ENCODE measurements around the gene ZNF655.
A peak's percentile ranks its signal among the peaks of the same experiment; 100 is the strongest.
"Not testable (repeated sequence)": the region's sequence is repeated elsewhere in the genome, so short reads cannot be mapped to it uniquely, and the experiment has no call there.

Gene ZNF655

DNA sequence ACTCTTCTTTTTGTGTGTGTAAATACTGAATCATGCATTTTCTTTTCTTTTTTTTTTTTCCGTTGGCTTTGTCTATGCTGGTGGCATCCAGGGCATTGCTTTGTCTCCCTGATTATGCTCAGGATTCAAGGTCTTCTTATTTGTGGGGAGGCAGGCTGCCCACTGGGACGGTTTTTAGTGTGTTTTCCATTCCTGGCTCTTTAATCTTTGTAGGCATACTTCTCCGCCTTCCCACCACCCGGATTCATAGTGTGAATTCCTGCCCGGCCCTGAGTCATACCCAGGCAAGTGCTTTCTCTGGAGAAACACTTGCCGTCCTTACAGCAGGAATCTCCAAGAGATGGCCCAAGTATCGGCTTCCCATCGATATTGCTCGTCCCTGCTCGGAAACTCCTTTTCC lies 5.2 kb downstream of the ZNF655 start:
- Mint-ChIP-seq H3K4me1 (peaks cover 17% of the 10 kb centered on the region), H3K4me3 (no peak overlapping the region)

DNA sequence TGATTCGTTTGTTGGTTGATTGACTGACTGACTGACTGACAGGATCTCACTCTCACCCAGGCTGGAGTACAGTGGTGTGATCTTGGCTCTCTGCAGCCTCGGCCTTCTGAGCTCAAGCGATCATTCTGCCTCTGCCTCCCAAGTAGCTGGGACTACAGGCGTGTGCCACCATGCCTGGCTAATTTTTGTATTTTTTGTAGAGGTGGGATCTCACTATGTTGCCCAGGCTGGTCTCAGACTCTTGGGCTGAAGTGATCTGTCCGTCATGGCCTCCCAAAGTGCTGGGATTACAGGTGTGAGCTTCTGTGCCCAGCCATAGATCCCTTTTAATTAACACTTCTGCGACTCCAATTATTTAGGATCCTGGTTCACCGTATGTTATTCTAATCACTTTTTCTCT lies 10.3 kb downstream of the ZNF655 start:
- H3K4me1 Mint-ChIP-seq; H3K27ac Mint-ChIP-seq; H3K4me3 Mint-ChIP-seq; DNase-seq; H3K27me3 Mint-ChIP-seq (ENCODE audit: low read depth, poor library complexity); H3K9me3 Mint-ChIP-seq: not testable (repeated sequence)
- peaks cover 74% of the 10 kb centered on the region for H3K36me3 Mint-ChIP-seq (ENCODE audit: low read depth)

More for the DNA sequence above, 5.2 kb downstream of the ZNF655 start:
- Mint-ChIP-seq H3K36me3 (ENCODE audit: low read depth) (peaks cover 57% of the 10 kb centered on the region), H3K9me3 (no peaks in the 10 kb centered on the region), H3K27ac (peak overlapping the region; percentile 89), H3K27me3 (ENCODE audit: low read depth, poor library complexity) (no peaks in the 10 kb centered on the region)
- TF ChIP-seq, protein P1, sequence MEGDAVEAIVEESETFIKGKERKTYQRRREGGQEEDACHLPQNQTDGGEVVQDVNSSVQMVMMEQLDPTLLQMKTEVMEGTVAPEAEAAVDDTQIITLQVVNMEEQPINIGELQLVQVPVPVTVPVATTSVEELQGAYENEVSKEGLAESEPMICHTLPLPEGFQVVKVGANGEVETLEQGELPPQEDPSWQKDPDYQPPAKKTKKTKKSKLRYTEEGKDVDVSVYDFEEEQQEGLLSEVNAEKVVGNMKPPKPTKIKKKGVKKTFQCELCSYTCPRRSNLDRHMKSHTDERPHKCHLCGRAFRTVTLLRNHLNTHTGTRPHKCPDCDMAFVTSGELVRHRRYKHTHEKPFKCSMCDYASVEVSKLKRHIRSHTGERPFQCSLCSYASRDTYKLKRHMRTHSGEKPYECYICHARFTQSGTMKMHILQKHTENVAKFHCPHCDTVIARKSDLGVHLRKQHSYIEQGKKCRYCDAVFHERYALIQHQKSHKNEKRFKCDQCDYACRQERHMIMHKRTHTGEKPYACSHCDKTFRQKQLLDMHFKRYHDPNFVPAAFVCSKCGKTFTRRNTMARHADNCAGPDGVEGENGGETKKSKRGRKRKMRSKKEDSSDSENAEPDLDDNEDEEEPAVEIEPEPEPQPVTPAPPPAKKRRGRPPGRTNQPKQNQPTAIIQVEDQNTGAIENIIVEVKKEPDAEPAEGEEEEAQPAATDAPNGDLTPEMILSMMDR (IDR thresholded peaks at IDR 0.05) = no peak
- DNase-seq = no peak

GRCh38 chr7:99571768-99572167 lies 13.3 kb downstream of the ZNF655 start:
- Mint-ChIP-seq H3K36me3 (ENCODE audit: low read depth) (peaks cover 55% of the 10 kb centered on the region), H3K9me3 (no peaks in the 10 kb centered on the region), H3K4me3 (no peak overlapping the region), H3K27ac (peak overlapping the region; percentile 11), H3K4me1 (no peaks in the 10 kb centered on the region), H3K27me3 (ENCODE audit: low read depth, poor library complexity) (no peaks in the 10 kb centered on the region)
- TF ChIP-seq, protein P1 (IDR thresholded peaks at IDR 0.05) = no peak
- no peak for DNase-seq

- H3K9me3 Mint-ChIP-seq = no peaks in the 10 kb centered on the region
- peaks cover 55% of the 10 kb centered on the region for H3K36me3 Mint-ChIP-seq (ENCODE audit: low read depth)
- H3K4me3 Mint-ChIP-seq = no peak overlapping the region
- H3K27me3 Mint-ChIP-seq (ENCODE audit: low read depth, poor library complexity) = no peaks in the 10 kb centered on the region
- H3K4me1 Mint-ChIP-seq = no peaks in the 10 kb centered on the region
- no peak overlapping the region for H3K27ac Mint-ChIP-seq
- DNase-seq = no peak
- TF ChIP-seq, protein P1 (IDR thresholded peaks at IDR 0.05) = no peak
Measured at GRCh38 chr7:99573257-99573656, 14.8 kb downstream of the ZNF655 start.

GRCh38 chr7:99576251-99576650 lies 17.8 kb downstream of the ZNF655 start:
- Mint-ChIP-seq H3K36me3 (ENCODE audit: low read depth) (peaks cover 29% of the 10 kb centered on the region), H3K4me1 (peaks cover 10% of the 10 kb centered on the region), H3K9me3 (no peaks in the 10 kb centered on the region), H3K27me3 (ENCODE audit: low read depth, poor library complexity) (no peaks in the 10 kb centered on the region), H3K27ac (no peak overlapping the region), H3K4me3 (no peak overlapping the region)
- DNase-seq = no peak
- TF ChIP-seq, protein P1 (IDR thresholded peaks at IDR 0.05) = no peak

- peaks cover 12% of the 10 kb centered on the region for H3K4me1 Mint-ChIP-seq
- TF ChIP-seq, protein P1 (IDR thresholded peaks at IDR 0.05) = no peak
- H3K36me3 Mint-ChIP-seq (ENCODE audit: low read depth) = no peaks in the 10 kb centered on the region
- H3K27ac Mint-ChIP-seq = peak overlapping the region; percentile 72
- H3K4me3 Mint-ChIP-seq = peak overlapping the region; percentile 93
- no peaks in the 10 kb centered on the region for H3K9me3 Mint-ChIP-seq
- no peak for DNase-seq
- H3K27me3 Mint-ChIP-seq (ENCODE audit: low read depth, poor library complexity) = peaks cover 11% of the 10 kb centered on the region
Measured at GRCh38 chr7:99579281-99579955, 21.0 kb downstream of the ZNF655 start.

All from nephron progenitor cell (in vitro differentiated cells).